Measurements from ENCODE around the gene KLF8.

DNA sequence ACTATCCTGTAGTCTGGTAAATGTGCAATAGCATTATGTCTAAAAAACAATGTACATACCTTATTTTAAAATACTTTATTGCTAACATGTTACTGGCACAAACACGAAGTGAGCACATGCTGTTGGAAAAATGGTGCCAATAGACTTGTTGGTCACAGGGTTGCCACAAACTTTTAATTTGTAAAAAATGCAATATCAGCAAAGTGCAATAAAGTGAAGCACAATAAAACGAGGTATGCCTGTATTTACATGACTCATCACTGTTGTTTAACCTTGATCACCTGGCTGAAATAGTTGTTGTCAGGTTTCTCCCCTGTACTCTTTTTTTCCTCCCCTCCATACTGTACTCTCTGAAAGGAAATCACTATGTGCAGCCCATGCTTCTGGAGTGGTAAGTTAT is 56.5 kb downstream of the KLF8 start:
- TF ChIP-seq CTCF (IDR thresholded peaks at IDR 0.05 in 2 of 3, conservative IDR thresholded peaks at IDR 0.05 in 1 of 3; ENCODE audit: insufficient read depth in 2 of 3, low read depth in 1 of 3, low read length in 3 of 3) (no peak), MAX (CRISPR knock-in tag; IDR thresholded peaks at IDR 0.05) (no peak), MLLT1 (IDR thresholded peaks at IDR 0.05) (no peak)
